ENCODE measurements around the gene FIZ1. TPM values are rescaled to one million over a fixed set of nuclear protein-coding genes. Genes with fewer than 3 reads are reported as not detected.

FIZ1 gene
- total RNA-seq, 2 experiments from 2014 or later = 6.0 to 17.1 TPM

DNA sequence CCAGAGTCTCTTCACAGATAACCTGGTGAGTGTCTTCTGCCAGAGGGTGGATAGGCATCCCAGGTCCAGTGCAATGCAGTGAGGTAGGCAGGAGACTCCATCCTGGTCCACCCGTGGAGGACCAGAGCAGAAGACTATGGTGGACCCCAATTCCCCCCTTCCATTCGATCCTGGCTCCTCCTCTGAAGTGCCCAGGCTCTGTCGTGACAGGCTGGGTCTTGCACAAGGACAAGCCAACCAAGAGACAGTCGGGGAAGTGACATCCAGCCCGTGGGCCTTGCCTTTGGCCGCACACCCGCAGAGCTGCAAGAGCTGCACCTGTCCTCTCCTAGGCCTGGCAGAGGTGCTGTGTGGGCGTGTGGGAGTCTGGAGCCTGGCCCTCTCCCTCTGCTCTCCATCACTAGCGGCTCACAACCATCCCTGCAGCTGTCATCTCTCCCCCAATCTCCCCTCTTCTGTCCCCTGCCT lies 21.9 kb upstream of the FIZ1 start:
- Histone ChIP-seq H2AFZ (ENCODE audit: low read length) (no peak overlapping the region), H3K9me2 (ENCODE audit: insufficient read depth, low read length) (no peaks in the 10 kb centered on the region), H3K27ac (ENCODE audit: low read depth, low read length, poor library complexity, severe bottlenecking) (no peak overlapping the region), H3K4me3 (ENCODE audit: low read depth, low read length, poor library complexity, severe bottlenecking) (no peak overlapping the region), H3K36me3 (ENCODE audit: insufficient read depth, low read length) (peaks cover 25% of the 10 kb centered on the region), H4K20me1 (ENCODE audit: insufficient read depth, low read length) (no peaks in the 10 kb centered on the region), H3K4me2 (ENCODE audit: low read length) (no peak overlapping the region), H3K79me2 (ENCODE audit: insufficient read depth, low read depth, low read length) (no peaks in the 10 kb centered on the region), H3K9me3 (ENCODE audit: low read length) (no peaks in the 10 kb centered on the region), H3K4me1 (ENCODE audit: insufficient read depth, low read length, poor library complexity, severe bottlenecking) (peaks cover 11% of the 10 kb centered on the region)
- no TSS peak for BruUV-seq (replicated peaks)
- CTCF ChIA-PET (ENCODE audit: unreplicated experiment) = no interaction called here
- intact Hi-C loops (cut with micrococcal nuclease; ENCODE audit: unreplicated experiment) = no loop called here
- no peak for TF ChIP-seq EZH2phosphoT487 (IDR thresholded peaks at IDR 0.05; ENCODE audit: borderline replicate concordance, low read depth, low read length)
- TF ChIP-seq, protein P1, sequence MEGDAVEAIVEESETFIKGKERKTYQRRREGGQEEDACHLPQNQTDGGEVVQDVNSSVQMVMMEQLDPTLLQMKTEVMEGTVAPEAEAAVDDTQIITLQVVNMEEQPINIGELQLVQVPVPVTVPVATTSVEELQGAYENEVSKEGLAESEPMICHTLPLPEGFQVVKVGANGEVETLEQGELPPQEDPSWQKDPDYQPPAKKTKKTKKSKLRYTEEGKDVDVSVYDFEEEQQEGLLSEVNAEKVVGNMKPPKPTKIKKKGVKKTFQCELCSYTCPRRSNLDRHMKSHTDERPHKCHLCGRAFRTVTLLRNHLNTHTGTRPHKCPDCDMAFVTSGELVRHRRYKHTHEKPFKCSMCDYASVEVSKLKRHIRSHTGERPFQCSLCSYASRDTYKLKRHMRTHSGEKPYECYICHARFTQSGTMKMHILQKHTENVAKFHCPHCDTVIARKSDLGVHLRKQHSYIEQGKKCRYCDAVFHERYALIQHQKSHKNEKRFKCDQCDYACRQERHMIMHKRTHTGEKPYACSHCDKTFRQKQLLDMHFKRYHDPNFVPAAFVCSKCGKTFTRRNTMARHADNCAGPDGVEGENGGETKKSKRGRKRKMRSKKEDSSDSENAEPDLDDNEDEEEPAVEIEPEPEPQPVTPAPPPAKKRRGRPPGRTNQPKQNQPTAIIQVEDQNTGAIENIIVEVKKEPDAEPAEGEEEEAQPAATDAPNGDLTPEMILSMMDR (conservative IDR thresholded peaks at IDR 0.05; ENCODE audit: low read length) = no peak
- POLR2A ChIA-PET = no interaction called here
- no peak for DNase-seq (ENCODE audit: low spot score)

DNA sequence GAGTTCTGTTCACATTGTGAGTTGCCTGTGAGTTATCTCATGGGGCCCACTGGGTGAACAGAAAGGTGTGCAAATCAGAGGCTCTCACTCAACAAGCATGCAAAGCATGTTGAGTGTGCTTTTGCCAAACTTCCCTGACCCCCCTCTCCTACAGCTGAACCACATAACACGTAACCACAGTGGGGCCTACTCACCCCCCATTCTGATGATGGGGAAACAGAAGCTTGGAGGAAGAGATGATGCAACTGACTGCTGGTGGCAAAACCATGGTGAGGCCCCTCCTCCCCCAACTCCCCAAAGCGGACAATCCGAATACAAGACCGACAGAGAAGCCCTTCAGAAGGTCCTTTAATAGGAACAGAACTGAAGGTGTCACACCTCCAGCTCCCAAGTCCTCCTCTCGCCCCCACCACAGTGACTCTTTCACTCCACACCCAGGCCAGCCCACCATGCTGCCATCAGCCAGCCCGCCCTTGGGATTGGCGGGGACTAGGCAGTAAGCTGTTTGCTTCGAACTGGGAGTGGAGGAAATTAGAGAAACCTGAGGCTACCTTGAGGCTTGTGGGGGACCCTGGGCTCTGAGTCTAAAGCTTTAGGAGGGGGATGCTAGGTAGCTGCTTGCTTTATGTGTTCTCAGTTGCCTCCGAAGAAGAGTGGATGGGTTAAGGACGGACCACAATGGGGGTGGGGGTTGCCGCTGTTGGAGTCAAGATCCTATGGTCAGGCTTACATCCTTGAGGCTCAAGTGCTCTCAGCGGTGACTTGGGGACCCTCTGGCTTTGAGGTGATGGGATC lies 21.3 kb upstream of the FIZ1 start:
- Histone ChIP-seq H3K4me3 (ENCODE audit: low read depth, low read length, poor library complexity, severe bottlenecking) (no peak overlapping the region), H3K79me2 (ENCODE audit: insufficient read depth, low read depth, low read length) (no peaks in the 10 kb centered on the region), H3K36me3 (ENCODE audit: insufficient read depth, low read length) (peaks cover 32% of the 10 kb centered on the region), H3K9me3 (ENCODE audit: low read length) (no peaks in the 10 kb centered on the region), H3K9me2 (ENCODE audit: insufficient read depth, low read length) (no peaks in the 10 kb centered on the region), H3K4me1 (ENCODE audit: insufficient read depth, low read length, poor library complexity, severe bottlenecking) (peaks cover 11% of the 10 kb centered on the region), H4K20me1 (ENCODE audit: insufficient read depth, low read length) (no peaks in the 10 kb centered on the region), H3K27ac (ENCODE audit: low read depth, low read length, poor library complexity, severe bottlenecking) (no peak overlapping the region), H2AFZ (ENCODE audit: low read length) (no peak overlapping the region), H3K4me2 (ENCODE audit: low read length) (no peak overlapping the region)
- ChIA-PET CTCF (ENCODE audit: unreplicated experiment) (no interaction called here), POLR2A (no interaction called here)
- TF ChIP-seq, protein P1 (conservative IDR thresholded peaks at IDR 0.05; ENCODE audit: low read length) = no peak
- no peak for TF ChIP-seq EZH2phosphoT487 (IDR thresholded peaks at IDR 0.05; ENCODE audit: borderline replicate concordance, low read depth, low read length)
- intact Hi-C loops (cut with micrococcal nuclease; ENCODE audit: unreplicated experiment) = no loop called here
- DNase-seq (ENCODE audit: low spot score) = no peak
- BruUV-seq (replicated peaks) = no TSS peak

DNA sequence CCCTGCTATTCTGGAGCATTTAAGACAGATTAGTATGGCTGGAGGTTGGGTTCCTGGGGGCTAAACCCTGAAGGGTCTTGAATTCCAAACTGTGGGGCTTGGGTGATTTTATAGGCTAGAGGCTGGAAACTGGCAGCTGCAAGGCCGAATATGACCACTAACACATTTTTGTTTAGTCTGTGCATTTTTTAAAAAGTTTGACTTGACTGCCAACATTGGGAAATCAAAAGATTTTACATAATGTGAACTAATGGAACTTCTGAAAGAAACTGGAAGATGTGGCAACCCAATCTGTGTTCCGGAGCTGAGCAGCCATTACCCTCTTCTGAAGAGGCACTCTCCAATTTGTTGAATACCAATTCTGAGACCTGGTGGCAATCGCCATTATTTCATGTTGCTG lies 20.0 kb upstream of the FIZ1 start:
- H4K20me1 ChIP-seq (ENCODE audit: insufficient read depth, low read length) = no peaks in the 10 kb centered on the region
- TF ChIP-seq EZH2phosphoT487 (IDR thresholded peaks at IDR 0.05; ENCODE audit: borderline replicate concordance, low read depth, low read length) = no peak
- TF ChIP-seq, protein P1 (conservative IDR thresholded peaks at IDR 0.05; ENCODE audit: low read length) = no peak
- ChIA-PET CTCF (ENCODE audit: unreplicated experiment) (no interaction called here), POLR2A (no interaction called here)
- H2AFZ ChIP-seq (ENCODE audit: low read length) = no peak overlapping the region
- no peak overlapping the region for H3K4me2 ChIP-seq (ENCODE audit: low read length)
- no peak overlapping the region for H3K4me3 ChIP-seq (ENCODE audit: low read depth, low read length, poor library complexity, severe bottlenecking)
- H3K36me3 ChIP-seq (ENCODE audit: insufficient read depth, low read length) = peaks cover 40% of the 10 kb centered on the region
- no peaks in the 10 kb centered on the region for H3K79me2 ChIP-seq (ENCODE audit: insufficient read depth, low read depth, low read length)
- H3K9me2 ChIP-seq (ENCODE audit: insufficient read depth, low read length) = no peaks in the 10 kb centered on the region
- no TSS peak for BruUV-seq (replicated peaks)
- no peak for DNase-seq (ENCODE audit: low spot score)
- peaks cover 5% of the 10 kb centered on the region for H3K4me1 ChIP-seq (ENCODE audit: insufficient read depth, low read length, poor library complexity, severe bottlenecking)
- no peak overlapping the region for H3K27ac ChIP-seq (ENCODE audit: low read depth, low read length, poor library complexity, severe bottlenecking)
- no peaks in the 10 kb centered on the region for H3K9me3 ChIP-seq (ENCODE audit: low read length)
- intact Hi-C loops (cut with micrococcal nuclease; ENCODE audit: unreplicated experiment) = no loop called here
